Body of pancreas (tissue), 4 donors: Measurements from ENCODE around the gene DOCK3. TPM values are rescaled to one million over a fixed set of nuclear protein-coding genes. Genes with fewer than 3 reads are reported as not detected.
"Not testable (repeated sequence)": the region's sequence is repeated elsewhere in the genome, so short reads cannot be mapped to it uniquely, and the experiment has no call there.

Experiments
- ATAC-seq: fragments of 150-250 bp; one replicate; pipeline ENCODE4 v1.9.1; 2016
- DNase-seq, 4 donors: peaks; one replicate each; pipeline ENCODE4 v3.0.0-alpha.2; 2019
- H3K27ac ChIP-seq, 4 donors: fragments of 200-600 bp; sonication (generic); 1 replicate in 3 of 4; 2 replicates in 1 of 4; pipeline versions ENCODE4 v1.5.1 to v1.6.1; 2016 to 2019; ENCODE audit warnings: mild to moderate bottlenecking in 1 of 4, mixed read lengths in 1 of 4, moderate library complexity in 1 of 4
- H3K27me3 ChIP-seq, 2 donors: fragments of 200-600 bp; sonication (generic); one replicate each; pipeline ENCODE4 v1.6.0; 2016; ENCODE audit warnings: mild to moderate bottlenecking in 1 of 2
- H3K36me3 ChIP-seq, 2 donors: fragments of 200-600 bp; sonication (generic); replicated peaks in 1 of 2; 2 replicates each; pipeline ENCODE4 v1.5.1; 2016; ENCODE audit warnings: low read depth in 2 of 2; ENCODE audit not compliant: insufficient read depth in 1 of 2
- H3K4me1 ChIP-seq: fragments of 200-600 bp; sonication (generic); one replicate; pipeline ENCODE4 v1.6.0; 2016
- H3K4me3 ChIP-seq, 2 donors: fragments of 200-600 bp; sonication (generic); 1 replicate in 1 of 2; 2 replicates in 1 of 2; pipeline ENCODE4 v1.5.1; 2016 to 2019
- H3K9me3 ChIP-seq, 3 donors: fragments of 200-600 bp; sonication (generic); 1 replicate in 2 of 3; 2 replicates in 1 of 3; pipeline ENCODE4 v1.5.1; 2016
- CTCF ChIP-seq, 7 experiments: fragments of 450-650 bp in 4 of 7; fragments of 200-600 bp in 3 of 7; sonication (generic) in 3 of 7; IDR thresholded peaks; one replicate each; pipeline ENCODE4 v1.5.1; 2016 to 2019; ENCODE audit warnings: antibody characterized with exemption in 7 of 7
- POLR2A ChIP-seq, 3 donors: fragments of 450-650 bp; IDR thresholded peaks; one replicate each; pipeline ENCODE4 v1.6.1; 2016; ENCODE audit warnings: antibody characterized with exemption in 3 of 3, mild to moderate bottlenecking in 2 of 3
- WGBS, 2 donors: methylation state at CpG; one replicate each; pipeline ENCODE4 v1.1.5; 2017; 5-methylcytosine and 5-hydroxymethylcytosine counted together
- intact Hi-C: fragments of 100-400 bp; cut with DNase I; formaldehyde crosslinking; loops from one replicate; pipeline ENCODE4 v1.15.1; 2023
- total RNA-seq, 2 donors: library from RNA; depleted of rRNA; stranded (reverse); fragments of >200 nt; gene quantifications; one replicate each; pipeline ENCODE4 v1.1.0, GENCODE V29; 2016

DOCK3 gene
- total RNA-seq, 2 donors from 2014 or later, result 0.52 TPM; not detected in 1

- DNase-seq (no peak), ATAC-seq (no peak)
- WGBS, 2 donors, result 76 to 83% methylated on average over 3 of the region's 3 CpGs
- no peaks in the 10 kb centered on the region for H3K27me3 ChIP-seq
- no peaks in the 10 kb centered on the region for H3K36me3 ChIP-seq
- no peaks in the 10 kb centered on the region for H3K4me1 ChIP-seq
- TF ChIP-seq CTCF (IDR thresholded peaks at IDR 0.05) (no peak), POLR2A (IDR thresholded peaks at IDR 0.05) (no peak)
- H3K27ac ChIP-seq, result no peak overlapping the region
- no peak overlapping the region for H3K4me3 ChIP-seq
- H3K9me3 ChIP-seq, result peaks cover 0 to 15% (median 0%) of the 10 kb centered on the region in 3 donors
- intact Hi-C loops, result no loop called here
Measured at GRCh38 chr3:51173518-51174271, 499.0 kb downstream of the DOCK3 start.

- ATAC-seq (no peak), DNase-seq (no peak)
- peaks cover 0 to 15% (median 0%) of the 10 kb centered on the region in 3 donors for H3K9me3 ChIP-seq
- no peak overlapping the region for H3K4me3 ChIP-seq
- TF ChIP-seq POLR2A (IDR thresholded peaks at IDR 0.05) (no peak), CTCF (IDR thresholded peaks at IDR 0.05) (no peak)
- no peak overlapping the region for H3K27ac ChIP-seq
- intact Hi-C loops, result no loop called here
- no peaks in the 10 kb centered on the region for H3K36me3 ChIP-seq
- H3K27me3 ChIP-seq, result no peaks in the 10 kb centered on the region
- no peaks in the 10 kb centered on the region for H3K4me1 ChIP-seq
Measured at GRCh38 chr3:51176923-51177322, 502.2 kb downstream of the DOCK3 start.

GRCh38 chr3:51186446-51186845 lies 511.7 kb downstream of the DOCK3 start:
- H3K9me3 ChIP-seq, H3K36me3 ChIP-seq, H3K27ac ChIP-seq, ATAC-seq, H3K4me3 ChIP-seq, H3K4me1 ChIP-seq, intact Hi-C loops, DNase-seq, H3K27me3 ChIP-seq: not testable (repeated sequence)
- 67 to 74% methylated on average over 3 of the region's 3 CpGs for WGBS, 2 donors

GRCh38 chr3:51190199-51190598 lies 515.5 kb downstream of the DOCK3 start:
- no peak for DNase-seq
- no peak for ATAC-seq
- Histone ChIP-seq H3K4me1 (no peaks in the 10 kb centered on the region), H3K27me3 (no peaks in the 10 kb centered on the region), H3K36me3 (no peaks in the 10 kb centered on the region), H3K9me3 (no peaks in the 10 kb centered on the region), H3K27ac (no peak overlapping the region), H3K4me3 (no peak overlapping the region)
- intact Hi-C loops, result no loop called here
- TF ChIP-seq CTCF (IDR thresholded peaks at IDR 0.05) (no peak), POLR2A (IDR thresholded peaks at IDR 0.05) (no peak)
- 69 to 88% methylated on average over 1 of the region's 1 CpG for WGBS, 2 donors

- Histone ChIP-seq H3K27ac (no peak overlapping the region), H3K27me3 (no peaks in the 10 kb centered on the region), H3K9me3 (no peaks in the 10 kb centered on the region), H3K4me1 (no peaks in the 10 kb centered on the region), H3K4me3 (no peak overlapping the region), H3K36me3 (no peaks in the 10 kb centered on the region)
- TF ChIP-seq CTCF (IDR thresholded peaks at IDR 0.05), result no peak
- no peak for ATAC-seq
- no peak for DNase-seq
- WGBS, 2 donors, result 61 to 71% methylated on average over 3 of the region's 3 CpGs
- intact Hi-C loops, result no loop called here
Measured at GRCh38 chr3:51190827-51191226, 516.1 kb downstream of the DOCK3 start.
